Osteocyte (in vitro differentiated cells): ENCODE results near the gene CCDC85B. TPM values are rescaled to one million over a fixed set of nuclear protein-coding genes. Genes with fewer than 3 reads are reported as not detected.

Experiments used
- DNase-seq: peaks from one replicate; pipeline ENCODE4 v3.0.0; 2021; ENCODE audit warnings: mixed read lengths; ENCODE audit not compliant: unreplicated experiment; ENCODE audit errors: extremely low spot score
- H3K27ac Mint-ChIP-seq: one replicate; pipeline ENCODE4 v1.8.0; 2021; ENCODE audit warnings: mild to moderate bottlenecking, mixed read lengths; ENCODE audit not compliant: unreplicated experiment
- H3K27me3 Mint-ChIP-seq: one replicate; pipeline ENCODE4 v1.8.0; 2021; ENCODE audit warnings: mixed read lengths; ENCODE audit not compliant: unreplicated experiment
- H3K36me3 Mint-ChIP-seq: one replicate; pipeline ENCODE4 v1.8.0; 2021; ENCODE audit warnings: mixed read lengths; ENCODE audit not compliant: unreplicated experiment
- H3K4me1 Mint-ChIP-seq: one replicate; pipeline ENCODE4 v1.8.0; 2021; ENCODE audit warnings: mixed read lengths; ENCODE audit not compliant: unreplicated experiment
- H3K4me3 Mint-ChIP-seq: one replicate; pipeline ENCODE4 v1.8.0; 2021; ENCODE audit warnings: mild to moderate bottlenecking, moderate library complexity, mixed read lengths; ENCODE audit not compliant: unreplicated experiment
- H3K9me3 Mint-ChIP-seq: one replicate; pipeline ENCODE4 v1.8.0; 2021; ENCODE audit warnings: mixed read lengths; ENCODE audit not compliant: unreplicated experiment
- total RNA-seq: library from RNA; stranded (reverse); gene quantifications from 2 replicates; pipeline ENCODE4 v1.2.1, GENCODE V29; 2021
- TF ChIP-seq, protein P1 (sequence below): fragments of 200-600 bp; sonication (generic); IDR thresholded peaks from 2 replicates; pipeline ENCODE4 v1.5.0; 2021; ENCODE audit warnings: antibody characterized with exemption, mild to moderate bottlenecking, moderate library complexity

CCDC85B gene
- total RNA-seq, 1 donor from 2014 or later, result 39.0 TPM

DNA sequence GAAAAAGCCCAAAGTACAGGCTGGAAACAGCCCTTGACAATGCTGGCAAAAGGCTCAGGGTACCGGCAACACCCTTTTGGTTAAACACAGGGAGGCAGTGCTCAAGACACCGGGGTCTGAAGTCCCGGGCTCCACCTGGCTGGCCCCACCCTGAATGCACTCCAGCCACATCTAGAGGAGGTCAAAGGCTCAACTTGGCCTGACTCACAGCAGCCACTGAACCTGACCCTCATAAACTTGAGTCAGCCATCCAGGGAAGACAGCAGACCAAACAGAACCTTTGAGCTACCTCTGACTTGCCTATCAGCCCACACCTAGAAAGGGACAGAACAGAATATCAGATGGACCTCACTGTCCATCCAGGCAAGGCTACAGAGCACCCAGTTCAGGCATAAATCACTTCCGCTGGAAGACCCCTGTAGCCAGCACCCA is 36.3 kb upstream of the CCDC85B start:
- peak overlapping the region; percentile 10 for H3K4me3 Mint-ChIP-seq
- H3K9me3 Mint-ChIP-seq, result peaks cover 4% of the 10 kb centered on the region
- H3K27ac Mint-ChIP-seq, result no peak overlapping the region
- peaks cover 49% of the 10 kb centered on the region for H3K36me3 Mint-ChIP-seq
- peaks cover 29% of the 10 kb centered on the region for H3K4me1 Mint-ChIP-seq
- H3K27me3 Mint-ChIP-seq, result no peaks in the 10 kb centered on the region
- no peak for DNase-seq
- TF ChIP-seq, protein P1, sequence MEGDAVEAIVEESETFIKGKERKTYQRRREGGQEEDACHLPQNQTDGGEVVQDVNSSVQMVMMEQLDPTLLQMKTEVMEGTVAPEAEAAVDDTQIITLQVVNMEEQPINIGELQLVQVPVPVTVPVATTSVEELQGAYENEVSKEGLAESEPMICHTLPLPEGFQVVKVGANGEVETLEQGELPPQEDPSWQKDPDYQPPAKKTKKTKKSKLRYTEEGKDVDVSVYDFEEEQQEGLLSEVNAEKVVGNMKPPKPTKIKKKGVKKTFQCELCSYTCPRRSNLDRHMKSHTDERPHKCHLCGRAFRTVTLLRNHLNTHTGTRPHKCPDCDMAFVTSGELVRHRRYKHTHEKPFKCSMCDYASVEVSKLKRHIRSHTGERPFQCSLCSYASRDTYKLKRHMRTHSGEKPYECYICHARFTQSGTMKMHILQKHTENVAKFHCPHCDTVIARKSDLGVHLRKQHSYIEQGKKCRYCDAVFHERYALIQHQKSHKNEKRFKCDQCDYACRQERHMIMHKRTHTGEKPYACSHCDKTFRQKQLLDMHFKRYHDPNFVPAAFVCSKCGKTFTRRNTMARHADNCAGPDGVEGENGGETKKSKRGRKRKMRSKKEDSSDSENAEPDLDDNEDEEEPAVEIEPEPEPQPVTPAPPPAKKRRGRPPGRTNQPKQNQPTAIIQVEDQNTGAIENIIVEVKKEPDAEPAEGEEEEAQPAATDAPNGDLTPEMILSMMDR, result no peak

GRCh38 chr11:65854852-65855837 is 35.3 kb upstream of the CCDC85B start:
- TF ChIP-seq, protein P1, result no peak
- Mint-ChIP-seq H3K27ac (no peak overlapping the region), H3K4me1 (peaks cover 35% of the 10 kb centered on the region), H3K36me3 (peaks cover 47% of the 10 kb centered on the region), H3K9me3 (peaks cover 4% of the 10 kb centered on the region), H3K4me3 (peak overlapping the region; percentile 83), H3K27me3 (no peaks in the 10 kb centered on the region)
- no peak for DNase-seq

GRCh38 chr11:65855927-65856363 is 34.5 kb upstream of the CCDC85B start:
- no peak for DNase-seq
- peak overlapping the region; percentile 83 for H3K4me3 Mint-ChIP-seq
- TF ChIP-seq, protein P1, result no peak
- peaks cover 37% of the 10 kb centered on the region for H3K4me1 Mint-ChIP-seq
- H3K27me3 Mint-ChIP-seq, result no peaks in the 10 kb centered on the region
- H3K27ac Mint-ChIP-seq, result peak overlapping the region; percentile 82
- H3K9me3 Mint-ChIP-seq, result peaks cover 4% of the 10 kb centered on the region
- H3K36me3 Mint-ChIP-seq, result peaks cover 47% of the 10 kb centered on the region

- TF ChIP-seq, protein P1, result no peak
- Mint-ChIP-seq H3K9me3 (peaks cover 3% of the 10 kb centered on the region), H3K27ac (peak overlapping the region; percentile 82), H3K4me3 (peak overlapping the region; percentile 83), H3K36me3 (peaks cover 39% of the 10 kb centered on the region), H3K27me3 (no peaks in the 10 kb centered on the region), H3K4me1 (peaks cover 45% of the 10 kb centered on the region)
- DNase-seq, result no peak
Observed at GRCh38 chr11:65856689-65857499, 33.6 kb upstream of the CCDC85B start.
